GM23338 (cell line): Measurements from ENCODE around the gene KCNJ10. TPM values are rescaled to one million over a fixed set of nuclear protein-coding genes. Genes with fewer than 3 reads are reported as not detected.
A peak's percentile ranks its signal among the peaks of the same experiment; 100 is the strongest.

Source experiments
- ATAC-seq: fragments of 200-7000 bp; cut with Tn5 transposase; 3 replicates; pipeline ENCODE4 v1.9.1; 2020
- DNase-seq: peaks from one replicate; pipeline ENCODE4 v3.0.0-alpha.2; 2015; ENCODE audit warnings: low spot score
- H2AFZ ChIP-seq: fragments of 200-600 bp; sonication (generic); 2 replicates; pipeline ENCODE4 v1.8.0; 2016; ENCODE audit warnings: antibody characterized with exemption, mild to moderate bottlenecking, moderate library complexity
- H3F3A ChIP-seq: fragments of 200-600 bp; sonication (generic); replicated peaks from 2 replicates; pipeline ENCODE4 v1.8.0; 2017; ENCODE audit warnings: antibody characterized with exemption, mixed run types, low read depth
- H3K27ac ChIP-seq: fragments of 200-600 bp; sonication (generic); 2 replicates; pipeline ENCODE4 v1.6.1; 2016; ENCODE audit warnings: low read depth
- H3K27me3 ChIP-seq: fragments of 200-600 bp; sonication (generic); 2 replicates; pipeline ENCODE4 v1.8.0; 2016; ENCODE audit warnings: mild to moderate bottlenecking, mixed run types, moderate library complexity; ENCODE audit not compliant: insufficient read depth
- H3K36me3 ChIP-seq: fragments of 200-600 bp; sonication (generic); 2 replicates; pipeline ENCODE4 v1.8.0; 2016; ENCODE audit warnings: mild to moderate bottlenecking; ENCODE audit not compliant: insufficient read depth
- H3K4me1 ChIP-seq: fragments of 200-600 bp; sonication (generic); 2 replicates; pipeline ENCODE4 v1.8.0; 2016; ENCODE audit warnings: mild to moderate bottlenecking, moderate library complexity; ENCODE audit not compliant: insufficient read depth
- H3K4me2 ChIP-seq: fragments of 200-600 bp; sonication (generic); 2 replicates; pipeline ENCODE4 v1.7.1; 2017; ENCODE audit warnings: mixed run types
- H3K4me3 ChIP-seq: fragments of 200-600 bp; sonication (generic); 2 replicates; pipeline ENCODE4 v1.6.1; 2016; ENCODE audit warnings: mixed run types
- H3K79me2 ChIP-seq: fragments of 200-600 bp; sonication (generic); replicated peaks from 2 replicates; pipeline ENCODE4 v1.8.0; 2017; ENCODE audit warnings: mild to moderate bottlenecking; ENCODE audit not compliant: insufficient read depth
- H3K9me2 ChIP-seq: fragments of 200-600 bp; sonication (generic); 2 replicates; pipeline ENCODE4 v1.8.0; 2017; ENCODE audit not compliant: insufficient read depth
- H4K20me1 ChIP-seq: fragments of 200-600 bp; sonication (generic); replicated peaks from 2 replicates; pipeline ENCODE4 v1.8.0; 2017; ENCODE audit warnings: mild to moderate bottlenecking; ENCODE audit not compliant: insufficient read depth
- H3K27ac Mint-ChIP-seq: 2 replicates; pipeline ENCODE4 v1.8.0; 2020; ENCODE audit warnings: inconsistent platforms, mild to moderate bottlenecking, moderate library complexity, mixed read lengths
- H3K27me3 Mint-ChIP-seq: 3 replicates; pipeline ENCODE4 v1.8.0; 2022; ENCODE audit warnings: low read depth, mild to moderate bottlenecking, moderate library complexity, mixed read lengths, inconsistent platforms; ENCODE audit not compliant: insufficient read depth, poor library complexity
- H3K36me3 Mint-ChIP-seq: 3 replicates; pipeline ENCODE4 v1.8.0; 2021; ENCODE audit warnings: low read depth, mild to moderate bottlenecking, inconsistent platforms, moderate library complexity, mixed read lengths
- H3K4me1 Mint-ChIP-seq: 3 replicates; pipeline ENCODE4 v1.8.0; 2020; ENCODE audit warnings: mild to moderate bottlenecking, inconsistent platforms, mixed read lengths
- H3K4me3 Mint-ChIP-seq: 3 replicates; pipeline ENCODE4 v1.8.0; 2021; ENCODE audit warnings: moderate library complexity, mild to moderate bottlenecking, inconsistent platforms, mixed read lengths
- H3K9me3 Mint-ChIP-seq: 3 replicates; pipeline ENCODE4 v1.8.0; 2020; ENCODE audit warnings: moderate library complexity, mild to moderate bottlenecking, inconsistent platforms, mixed read lengths
- CREB1 ChIP-seq: fragments of 250-450 bp; sonication (Bioruptor Pico); IDR thresholded peaks from 2 replicates; pipeline ENCODE4 v1.5.0; 2020; ENCODE audit warnings: low read depth, mild to moderate bottlenecking, moderate library complexity
- ETS1 ChIP-seq: IDR thresholded peaks from 2 replicates; pipeline ENCODE4 v1.6.1; 2016; ENCODE audit warnings: antibody characterized with exemption
- EZH2 ChIP-seq: fragments of 200-600 bp; sonication (generic); IDR thresholded peaks from one replicate; pipeline ENCODE4 v1.8.0; 2017; ENCODE audit warnings: antibody characterized with exemption, mild to moderate bottlenecking, low read depth; ENCODE audit not compliant: unreplicated experiment
- EZH2phosphoT487 ChIP-seq: fragments of 200-600 bp; sonication (generic); IDR thresholded peaks from one replicate; pipeline ENCODE4 v1.8.1; 2018; ENCODE audit warnings: antibody characterized with exemption; ENCODE audit not compliant: unreplicated experiment
- JUNB ChIP-seq: IDR thresholded peaks from one replicate; pipeline ENCODE4 v1.6.1; 2016; ENCODE audit warnings: antibody characterized with exemption; ENCODE audit not compliant: unreplicated experiment
- POLR2AphosphoS5 ChIP-seq: IDR thresholded peaks from 2 replicates; pipeline ENCODE4 v1.6.1; 2016; ENCODE audit warnings: antibody characterized with exemption, low read depth
- REST ChIP-seq: IDR thresholded peaks from one replicate; pipeline ENCODE4 v1.6.1; 2018; ENCODE audit warnings: antibody characterized with exemption; ENCODE audit not compliant: unreplicated experiment
- STAT1 ChIP-seq: IDR thresholded peaks from one replicate; pipeline ENCODE4 v1.6.1; 2016; ENCODE audit warnings: antibody characterized with exemption; ENCODE audit not compliant: unreplicated experiment
- polyA plus RNA-seq: library from polyadenylated mRNA; unstranded; fragments of >200 nt; fragmentation: Nextera tagmentation; extraction: Ambion mirVana; gene quantifications from 2 replicates; pipeline ENCODE4 v1.2.1, GENCODE V29; 2016
- total RNA-seq: library from RNA; depleted of rRNA; stranded (reverse); fragments of >200 nt; shearing (Covaris generic); gene quantifications from 2 replicates; pipeline ENCODE4 v1.2.3, GENCODE V29; 2014
- TF ChIP-seq, protein P1 (sequence below), 2 experiments: fragments of 200-600 bp in 1 of 2; sonication (generic) in 1 of 2; conservative IDR thresholded peaks; 2 replicates each; pipeline versions ENCODE4 v1.5.1 to v1.6.1; 2016 to 2017; ENCODE audit warnings: antibody characterized with exemption in 2 of 2, low read depth in 2 of 2, mild to moderate bottlenecking in 2 of 2, moderate library complexity in 1 of 2

The KCNJ10 gene
- total and polyA plus RNA-seq, 2 experiments from 2014 or later = 1.4 to 2.8 TPM

DNA sequence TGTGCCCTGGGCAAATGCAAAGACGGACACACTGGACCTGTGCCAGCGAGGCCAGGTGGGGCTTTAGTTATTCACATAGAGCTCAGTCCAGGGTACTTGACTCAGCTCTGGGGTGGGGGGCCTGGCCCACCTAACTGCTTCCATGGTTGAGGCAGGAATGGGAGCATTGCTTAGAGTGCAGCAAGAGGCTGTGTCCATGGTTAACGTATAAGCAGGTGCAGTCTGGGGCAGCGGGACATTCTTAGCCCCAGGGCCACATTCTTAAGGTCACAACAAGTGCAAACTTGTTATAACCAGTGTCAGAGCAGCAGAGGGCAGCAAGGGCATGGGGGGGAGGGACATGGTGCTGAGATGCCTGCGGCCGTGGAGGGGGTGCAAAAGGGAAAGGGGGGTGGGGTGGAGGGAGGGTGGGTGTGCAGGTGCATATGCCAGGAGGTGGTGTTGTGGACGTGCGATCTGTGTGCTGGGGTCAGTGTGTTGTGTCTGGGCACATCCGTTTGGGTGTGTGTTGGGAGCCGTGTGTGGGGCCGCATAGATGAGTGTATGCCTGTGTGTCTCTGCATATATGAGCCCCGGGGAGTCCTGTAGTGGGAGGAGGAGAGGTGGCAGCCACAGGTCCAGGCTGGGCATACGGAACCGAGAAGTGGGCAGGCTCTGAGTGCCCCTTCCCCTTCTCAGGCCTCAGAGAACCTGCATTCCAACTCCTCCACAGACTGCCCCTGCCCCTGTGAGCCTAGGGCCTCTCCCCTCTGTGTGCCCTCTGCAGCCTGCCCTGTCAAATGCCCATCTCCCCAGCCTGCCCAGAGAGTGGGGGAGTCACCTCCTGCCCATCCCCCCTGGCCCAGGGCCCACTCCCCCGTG, 8.4 kb downstream of the KCNJ10 start:
- Mint-ChIP-seq H3K4me1 (peaks cover 17% of the 10 kb centered on the region; the same call in 2 of the 3 replicates), H3K36me3 (no peaks in the 10 kb centered on the region), H3K27me3 (peaks cover 4% of the 10 kb centered on the region), H3K4me3 (no peak overlapping the region), H3K27ac (no peak overlapping the region), H3K9me3 (no peaks in the 10 kb centered on the region)
- Histone ChIP-seq H3K79me2 (no peaks in the 10 kb centered on the region), H3K36me3 (no peaks in the 10 kb centered on the region), H3F3A (no peaks in the 10 kb centered on the region), H3K4me1 (peaks cover 12% of the 10 kb centered on the region), H3K27ac (no peak overlapping the region), H4K20me1 (no peaks in the 10 kb centered on the region), H3K4me3 (no peak overlapping the region), H3K27me3 (no peaks in the 10 kb centered on the region), H3K4me2 (peak overlapping the region; percentile 60; the same call in 1 of the 2 replicates), H2AFZ (no peak overlapping the region), H3K9me2 (no peaks in the 10 kb centered on the region)
- DNase-seq = peak; percentile 77
- ATAC-seq = peak; percentile 73
- no peak for TF ChIP-seq REST
- TF ChIP-seq EZH2phosphoT487 = no peak
- no peak for TF ChIP-seq POLR2AphosphoS5
- TF ChIP-seq CREB1 = no peak
- TF ChIP-seq, protein P1, sequence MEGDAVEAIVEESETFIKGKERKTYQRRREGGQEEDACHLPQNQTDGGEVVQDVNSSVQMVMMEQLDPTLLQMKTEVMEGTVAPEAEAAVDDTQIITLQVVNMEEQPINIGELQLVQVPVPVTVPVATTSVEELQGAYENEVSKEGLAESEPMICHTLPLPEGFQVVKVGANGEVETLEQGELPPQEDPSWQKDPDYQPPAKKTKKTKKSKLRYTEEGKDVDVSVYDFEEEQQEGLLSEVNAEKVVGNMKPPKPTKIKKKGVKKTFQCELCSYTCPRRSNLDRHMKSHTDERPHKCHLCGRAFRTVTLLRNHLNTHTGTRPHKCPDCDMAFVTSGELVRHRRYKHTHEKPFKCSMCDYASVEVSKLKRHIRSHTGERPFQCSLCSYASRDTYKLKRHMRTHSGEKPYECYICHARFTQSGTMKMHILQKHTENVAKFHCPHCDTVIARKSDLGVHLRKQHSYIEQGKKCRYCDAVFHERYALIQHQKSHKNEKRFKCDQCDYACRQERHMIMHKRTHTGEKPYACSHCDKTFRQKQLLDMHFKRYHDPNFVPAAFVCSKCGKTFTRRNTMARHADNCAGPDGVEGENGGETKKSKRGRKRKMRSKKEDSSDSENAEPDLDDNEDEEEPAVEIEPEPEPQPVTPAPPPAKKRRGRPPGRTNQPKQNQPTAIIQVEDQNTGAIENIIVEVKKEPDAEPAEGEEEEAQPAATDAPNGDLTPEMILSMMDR (conservative IDR thresholded peaks at IDR 0.05; ENCODE audit: low read depth in 2 of 2) = peak in 1 of 2 experiments; percentile 66; a peak in 2 of 4 replicates

DNA sequence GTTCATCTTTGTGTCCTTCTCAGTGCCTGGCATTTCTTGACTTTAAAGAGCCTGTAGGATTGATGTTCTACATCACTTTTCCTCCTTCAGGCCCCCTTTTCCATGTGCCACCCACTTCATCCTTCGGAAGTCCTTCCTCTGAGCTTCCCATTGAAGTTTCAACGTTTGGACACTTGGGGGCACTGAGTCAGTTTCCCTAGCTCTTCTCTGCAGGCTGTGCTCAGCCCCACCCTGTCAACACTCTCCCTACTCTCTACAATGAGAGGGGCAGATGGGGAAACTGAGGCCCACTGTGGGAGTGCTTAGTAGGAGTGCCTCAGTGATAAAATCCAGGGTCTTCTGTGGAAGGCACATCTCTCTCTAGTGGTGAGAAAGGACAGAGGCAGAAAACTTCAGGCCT, 11.9 kb downstream of the KCNJ10 start:
- Histone ChIP-seq H3K4me2 (no peak overlapping the region), H3K4me1 (peaks cover 11% of the 10 kb centered on the region), H2AFZ (no peak overlapping the region), H3K79me2 (no peaks in the 10 kb centered on the region), H4K20me1 (no peaks in the 10 kb centered on the region), H3K27ac (no peak overlapping the region), H3K36me3 (no peaks in the 10 kb centered on the region), H3K9me2 (no peaks in the 10 kb centered on the region; the same call in 1 of the 2 replicates), H3K27me3 (no peaks in the 10 kb centered on the region), H3F3A (no peaks in the 10 kb centered on the region), H3K4me3 (no peak overlapping the region)
- no peak overlapping the region for H3K27ac Mint-ChIP-seq
- H3K9me3 Mint-ChIP-seq = no peaks in the 10 kb centered on the region
- H3K4me1 Mint-ChIP-seq = peaks cover 17% of the 10 kb centered on the region; the same call in 2 of the 3 replicates
- H3K4me3 Mint-ChIP-seq = no peak overlapping the region
- peaks cover 7% of the 10 kb centered on the region for H3K27me3 Mint-ChIP-seq
- DNase-seq (peak; percentile 51), ATAC-seq (peak; percentile 26; the same call in 2 of the 3 replicates)
- H3K36me3 Mint-ChIP-seq = no peaks in the 10 kb centered on the region
- no peak for TF ChIP-seq ETS1
- TF ChIP-seq EZH2 = no peak
- TF ChIP-seq STAT1 = no peak
- TF ChIP-seq, protein P1 (conservative IDR thresholded peaks at IDR 0.05; ENCODE audit: low read depth in 2 of 2) = peak; percentile 52 to 66
- TF ChIP-seq JUNB = no peak
- no peak for TF ChIP-seq REST
